Tibial artery (tissue), 4 donors: ENCODE measurements around the gene NOXO1.

Source experiments
- DNase-seq, 2 donors: peaks; one replicate each; pipeline ENCODE4 v3.0.0-alpha.2; 2019
- H3K27ac ChIP-seq, 2 donors: fragments of 200-600 bp; sonication (generic) in 1 of 2; 1 replicate in 1 of 2; 2 replicates in 1 of 2; pipeline ENCODE4 v1.5.1; 2018 to 2019; ENCODE audit warnings: mild to moderate bottlenecking in 1 of 2
- H3K27me3 ChIP-seq, 2 donors: fragments of 200-600 bp; sonication (generic) in 1 of 2; one replicate each; pipeline versions ENCODE4 v1.5.1 to v1.6.0; 2016 to 2019
- H3K36me3 ChIP-seq, 3 donors: fragments of 200-600 bp; sonication (generic) in 2 of 3; one replicate each; pipeline ENCODE4 v1.5.1; 2016 to 2019; ENCODE audit warnings: mild to moderate bottlenecking in 2 of 3
- H3K4me1 ChIP-seq, 4 donors: fragments of 200-600 bp; sonication (generic) in 2 of 4; 1 replicate in 3 of 4; 2 replicates in 1 of 4; pipeline ENCODE4 v1.5.1; 2016 to 2019
- H3K4me3 ChIP-seq, 2 donors: fragments of 200-600 bp; sonication (generic) in 1 of 2; 1 replicate in 1 of 2; 2 replicates in 1 of 2; pipeline ENCODE4 v1.5.1; 2018 to 2019; ENCODE audit warnings: mild to moderate bottlenecking in 2 of 2
- H3K9me3 ChIP-seq, 3 donors: fragments of 200-600 bp; sonication (generic) in 1 of 3; one replicate each; pipeline ENCODE4 v1.5.1; 2016 to 2019
- CTCF ChIP-seq, 2 experiments: fragments of 200-600 bp in 1 of 2; fragments of 450-650 bp in 1 of 2; IDR thresholded peaks; one replicate each; pipeline ENCODE4 v1.5.1; 2017 to 2019; ENCODE audit warnings: antibody characterized with exemption in 2 of 2, mild to moderate bottlenecking in 1 of 2, moderate library complexity in 1 of 2
- intact Hi-C: fragments of 100-400 bp; cut with DNase I; formaldehyde crosslinking; loops from one replicate; pipeline ENCODE4 v1.15.0; 2023; ENCODE audit warnings: low total_unique reads

The NOXO1 gene

GRCh38 chr16:2004795-2005517 is 23.7 kb upstream of the NOXO1 start:
- Histone ChIP-seq H3K27ac (no peak overlapping the region), H3K9me3 (no peaks in the 10 kb centered on the region), H3K4me3 (no peak overlapping the region), H3K27me3 (no peaks in the 10 kb centered on the region), H3K36me3 (peaks cover 31 to 44% (median 35%) of the 10 kb centered on the region in 3 donors), H3K4me1 (peaks cover 0 to 55% (median 52%) of the 10 kb centered on the region in 4 donors)
- no peak for DNase-seq
- no peak for TF ChIP-seq CTCF (IDR thresholded peaks at IDR 0.05)
- intact Hi-C loops = no loop called here

GRCh38 chr16:2003827-2004641 is 22.8 kb upstream of the NOXO1 start:
- Histone ChIP-seq H3K4me1 (peaks cover 0 to 54% (median 50%) of the 10 kb centered on the region in 4 donors), H3K4me3 (no peak overlapping the region), H3K9me3 (no peaks in the 10 kb centered on the region), H3K27ac (no peak overlapping the region), H3K36me3 (peaks cover 40 to 53% (median 45%) of the 10 kb centered on the region in 3 donors), H3K27me3 (no peaks in the 10 kb centered on the region)
- TF ChIP-seq CTCF (IDR thresholded peaks at IDR 0.05) = peak; percentile 71 to 81
- peak; percentile 77 to 85 for DNase-seq
- intact Hi-C loops = no loop called here

- H3K36me3 ChIP-seq = peaks cover 47 to 60% (median 52%) of the 10 kb centered on the region in 3 donors
- intact Hi-C loops = no loop called here
- H3K4me3 ChIP-seq = no peak overlapping the region
- H3K9me3 ChIP-seq = no peaks in the 10 kb centered on the region
- H3K27ac ChIP-seq = no peak overlapping the region
- H3K27me3 ChIP-seq = no peaks in the 10 kb centered on the region
- no peak for DNase-seq
- no peak for TF ChIP-seq CTCF (IDR thresholded peaks at IDR 0.05)
- peaks cover 0 to 49% (median 44%) of the 10 kb centered on the region in 4 donors for H3K4me1 ChIP-seq
Observed at GRCh38 chr16:2003231-2003826, 22.1 kb upstream of the NOXO1 start.

GRCh38 chr16:2002406-2003230 is 21.3 kb upstream of the NOXO1 start:
- no peaks in the 10 kb centered on the region for H3K9me3 ChIP-seq
- H3K27me3 ChIP-seq = no peaks in the 10 kb centered on the region
- peaks cover 0 to 42% (median 36%) of the 10 kb centered on the region in 4 donors for H3K4me1 ChIP-seq
- H3K36me3 ChIP-seq = peaks cover 53 to 67% (median 59%) of the 10 kb centered on the region in 3 donors
- no peak overlapping the region for H3K27ac ChIP-seq
- no peak for DNase-seq
- intact Hi-C loops = no loop called here
- TF ChIP-seq CTCF (IDR thresholded peaks at IDR 0.05) = no peak
- H3K4me3 ChIP-seq = no peak overlapping the region
